GM19468 (cell line): Measurements from ENCODE around the gene PDPR.
"Not testable (repeated sequence)": the region's sequence is repeated elsewhere in the genome, so short reads cannot be mapped to it uniquely, and the experiment has no call there.

Experiments used
- ATAC-seq: cut with Tn5 transposase; IDR thresholded peaks from one replicate; pipeline ENCODE4 v1.9.1; 2021; ENCODE audit warnings: mild to moderate bottlenecking, moderate library complexity, moderate number of reproducible peaks; ENCODE audit not compliant: unreplicated experiment; ENCODE audit errors: extremely low read depth

The PDPR gene

DNA sequence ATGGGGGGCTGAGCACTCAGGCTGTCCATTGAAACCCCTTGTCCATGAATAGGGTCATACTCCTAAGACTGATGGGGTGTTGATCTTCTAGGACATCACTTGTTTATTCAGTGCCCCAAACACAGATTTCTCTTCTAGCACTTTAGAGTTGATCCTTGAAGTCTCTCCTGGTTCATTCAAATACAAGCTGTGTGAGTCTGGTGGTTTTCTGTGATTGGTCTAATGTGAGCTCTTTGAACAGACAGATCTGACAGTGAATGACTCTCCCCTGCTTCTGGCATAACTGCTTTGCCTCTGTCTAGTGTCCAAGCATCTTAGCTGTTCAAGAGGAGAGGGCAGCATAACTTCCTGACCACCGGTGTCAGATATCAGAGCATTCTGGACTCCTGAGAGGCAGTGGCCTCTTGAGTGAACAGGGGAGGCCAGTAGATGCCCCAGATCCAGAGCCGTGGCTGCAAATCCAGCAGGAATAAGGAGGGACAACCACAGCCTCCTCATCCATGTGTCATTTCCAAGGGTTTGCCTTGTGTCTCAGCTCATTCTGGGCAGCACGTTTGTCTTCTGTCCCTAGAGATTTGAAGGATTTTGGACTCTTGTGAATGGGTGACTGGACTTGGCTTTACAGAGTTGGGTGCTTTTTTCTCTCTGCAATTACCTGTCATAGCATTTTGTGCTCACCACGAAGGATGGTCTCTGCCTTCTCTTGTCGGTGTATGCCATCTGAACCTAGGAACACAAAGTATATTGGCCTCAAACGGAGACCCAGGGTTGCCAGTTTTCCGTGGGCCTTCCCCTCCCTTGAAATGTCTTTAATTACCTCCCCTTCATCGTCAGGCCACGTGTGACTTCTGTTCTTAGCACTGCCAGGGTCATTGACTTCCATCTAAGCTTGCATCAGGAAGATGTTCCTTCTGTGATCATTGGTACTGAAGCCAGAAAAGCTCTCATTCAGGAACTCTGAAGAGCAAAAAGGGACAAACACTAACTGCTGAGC, 45.5 kb downstream of the PDPR start:
- ATAC-seq = no peak

DNA sequence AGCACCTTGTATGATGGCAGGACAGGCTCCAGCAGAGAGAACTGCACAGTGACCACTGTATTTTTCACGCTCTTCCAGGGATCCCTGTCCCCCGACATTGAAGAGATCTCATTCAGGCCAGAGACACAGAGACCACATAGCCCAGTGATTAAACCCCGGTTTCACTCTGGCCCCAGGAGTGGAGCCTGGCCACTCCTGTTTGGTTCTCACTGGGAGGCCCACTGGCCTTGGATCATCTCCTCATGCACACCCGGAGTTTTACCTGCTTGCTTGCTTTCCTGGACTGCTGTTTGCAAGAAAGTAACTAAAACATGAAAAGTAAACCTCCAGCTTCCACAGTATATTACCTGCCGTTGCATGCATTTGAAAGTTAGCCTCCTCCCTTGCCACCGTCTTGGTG, 46.3 kb downstream of the PDPR start:
- ATAC-seq = no peak

GRCh38 chr16:70160821-70161220, 46.7 kb downstream of the PDPR start:
- ATAC-seq = no peak

- ATAC-seq = no peak
Measured at GRCh38 chr16:70161350-70161749, 47.2 kb downstream of the PDPR start.

DNA sequence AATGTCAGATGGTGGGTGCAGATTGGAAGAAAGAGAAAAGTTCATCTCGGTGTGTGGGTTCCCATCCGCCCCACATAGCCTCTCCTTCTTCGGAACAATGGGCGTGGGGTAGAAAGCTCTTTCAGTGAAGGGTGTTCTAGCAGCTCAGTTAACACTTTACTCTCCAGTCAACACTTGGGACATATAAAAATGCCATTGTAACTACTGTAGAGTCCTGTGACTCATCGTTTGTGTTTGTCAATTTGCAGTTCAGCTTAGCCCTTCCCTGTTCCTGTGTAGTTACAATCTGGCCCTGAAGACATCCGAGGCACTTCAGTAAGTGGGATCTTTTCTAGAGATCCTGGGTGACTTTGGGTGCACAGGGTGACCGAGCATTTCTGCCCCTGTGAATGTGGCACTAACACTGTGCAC, 47.9 kb downstream of the PDPR start:
- no peak for ATAC-seq

DNA sequence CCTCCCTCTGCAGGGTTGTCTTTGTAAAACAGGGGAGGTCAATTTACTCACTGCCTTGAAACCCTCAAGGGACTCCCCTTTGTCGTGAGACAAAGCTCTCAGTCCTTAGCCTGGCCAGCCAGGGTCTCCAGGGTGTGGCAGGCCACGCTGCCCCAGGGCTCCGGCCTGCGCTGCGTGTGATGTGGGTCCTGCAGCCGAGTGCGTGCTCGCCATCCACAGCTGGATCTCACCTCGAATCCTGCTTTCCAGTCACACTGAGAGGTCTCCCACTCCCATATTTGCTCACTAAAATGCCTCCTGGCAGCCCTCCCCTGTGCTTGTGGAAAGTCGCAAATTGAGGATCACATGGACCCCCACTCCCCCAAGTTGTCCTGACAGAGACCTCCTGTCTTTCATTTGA, 49.5 kb downstream of the PDPR start:
- ATAC-seq = no peak

- ATAC-seq = not testable (repeated sequence)
Measured at GRCh38 chr16:70166688-70167087, 52.6 kb downstream of the PDPR start.

DNA sequence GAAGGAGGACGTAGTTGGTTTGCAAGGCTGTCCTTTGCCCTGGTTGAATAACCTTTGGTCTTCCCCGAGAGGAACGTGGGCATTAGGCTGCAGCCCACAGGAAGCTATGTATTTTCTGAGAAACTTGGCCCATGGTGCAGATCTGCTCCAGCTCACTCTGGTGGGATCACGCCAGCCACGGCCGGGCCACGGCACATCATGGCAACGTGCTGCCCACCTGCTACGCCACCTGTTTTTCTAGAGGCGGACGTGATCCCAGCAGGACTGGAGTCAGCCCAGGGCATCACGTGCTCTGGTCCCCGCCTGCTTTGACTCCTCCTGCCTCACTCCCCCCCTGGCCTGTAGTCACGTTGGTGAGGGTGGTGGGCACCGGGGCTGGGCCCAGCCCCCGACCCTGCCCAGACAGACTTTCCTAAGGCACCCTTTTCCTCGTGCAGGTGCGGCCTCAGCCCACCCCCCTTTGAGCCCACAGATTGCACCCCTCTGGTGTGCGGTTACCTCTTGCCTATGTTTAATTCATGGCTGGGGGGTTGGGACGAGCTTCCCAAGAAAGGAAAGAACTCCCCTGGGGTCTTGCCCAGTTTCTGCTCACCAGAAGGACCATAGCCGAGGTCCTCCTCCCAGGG, 59.2 kb downstream of the PDPR start, which contains the start of gene CLEC18C:
Gene CLEC18C, plus strand, starts transcription at position 576 of the 626 bp plus-strand sequence. CDS start 492 bp downstream, outside the sequence.
- not testable (repeated sequence) for ATAC-seq

DNA sequence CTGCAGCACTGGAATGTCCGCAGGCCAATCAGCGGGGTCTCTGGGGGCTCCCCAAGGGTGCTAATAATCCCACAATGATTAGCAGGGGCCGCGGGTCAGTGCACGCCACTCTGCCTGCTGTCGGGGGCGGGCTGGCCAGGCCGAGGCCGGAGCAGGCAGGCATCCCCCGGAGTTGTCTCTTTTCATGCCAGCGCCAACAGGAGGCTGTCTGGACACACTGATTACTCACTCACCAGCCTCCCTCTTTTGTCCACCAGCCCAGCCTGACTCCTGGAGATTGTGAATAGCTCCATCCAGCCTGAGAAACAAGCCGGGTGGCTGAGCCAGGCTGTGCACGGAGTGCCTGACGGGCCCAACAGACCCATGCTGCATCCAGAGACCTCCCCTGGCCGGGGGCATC, 59.8 kb downstream of the PDPR start:
- ATAC-seq = not testable (repeated sequence)

GRCh38 chr16:70174387-70174932, 60.3 kb downstream of the PDPR start:
- not testable (repeated sequence) for ATAC-seq

GRCh38 chr16:70187858-70188607, 73.9 kb downstream of the PDPR start:
- not testable (repeated sequence) for ATAC-seq

- not testable (repeated sequence) for ATAC-seq
Measured at GRCh38 chr16:70188608-70188915, 74.4 kb downstream of the PDPR start.

DNA sequence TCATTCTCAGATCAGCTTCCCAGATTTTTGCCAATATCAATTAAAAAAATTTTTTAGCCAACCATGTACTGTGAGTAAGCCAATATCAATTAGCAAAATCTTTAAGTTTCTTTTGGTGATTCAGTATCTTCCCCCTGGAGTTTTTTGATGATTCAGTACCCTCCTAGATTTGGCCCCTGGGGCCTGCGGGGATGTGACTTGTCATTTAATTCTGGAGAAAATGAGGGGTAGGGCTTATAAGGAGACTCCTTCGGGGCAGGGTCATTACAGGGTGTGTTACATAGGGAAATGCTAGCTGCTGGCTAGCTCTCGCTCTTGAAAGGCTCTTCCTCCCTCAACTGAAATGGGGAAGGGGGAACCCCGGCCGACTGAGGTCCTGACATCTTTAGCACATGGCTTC, 76.4 kb downstream of the PDPR start:
- ATAC-seq = not testable (repeated sequence)

- not testable (repeated sequence) for ATAC-seq
Measured at GRCh38 chr16:70196683-70197300, 82.7 kb downstream of the PDPR start.

DNA sequence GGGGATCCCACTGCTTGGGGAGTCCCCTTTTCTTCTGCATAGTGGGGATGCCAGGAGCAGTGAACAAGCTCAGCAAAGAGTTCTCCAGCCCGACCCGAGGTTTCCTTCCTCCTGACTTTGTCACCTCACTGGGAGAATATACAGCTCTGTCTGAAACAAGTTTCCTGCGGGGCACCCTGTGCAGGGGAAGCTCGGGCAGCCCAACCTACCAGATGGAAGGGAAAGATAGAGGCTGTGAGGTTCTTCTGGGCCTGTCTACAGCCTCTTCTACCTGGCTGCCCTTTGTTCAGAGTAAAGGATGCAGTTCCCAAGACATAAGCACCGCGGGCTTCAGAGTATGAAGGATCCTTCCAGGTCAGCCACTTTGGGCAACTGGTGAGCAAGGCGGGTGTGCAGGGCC, 83.5 kb downstream of the PDPR start:
- not testable (repeated sequence) for ATAC-seq

DNA sequence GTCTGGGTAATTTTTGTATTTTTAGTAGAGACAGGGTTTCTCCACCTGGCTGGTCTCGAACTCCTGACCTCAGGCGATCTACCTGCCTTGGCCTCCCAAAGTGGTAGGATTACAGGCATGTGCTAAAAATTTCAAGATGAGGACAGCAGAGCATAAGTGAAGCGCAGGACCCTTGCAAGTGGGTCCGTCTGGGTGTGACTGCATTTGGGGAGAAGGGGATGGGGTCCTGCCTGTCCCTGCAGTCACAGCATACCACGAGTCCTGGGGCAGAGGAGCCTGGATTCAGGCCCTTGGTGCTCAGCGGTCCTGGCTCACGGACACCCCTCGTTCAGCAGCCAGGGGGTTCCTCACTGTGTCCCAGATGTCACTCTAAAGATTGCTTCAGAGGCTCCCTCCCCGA, 84.1 kb downstream of the PDPR start:
- not testable (repeated sequence) for ATAC-seq

- not testable (repeated sequence) for ATAC-seq
Measured at GRCh38 chr16:70198666-70199065, 84.5 kb downstream of the PDPR start.

DNA sequence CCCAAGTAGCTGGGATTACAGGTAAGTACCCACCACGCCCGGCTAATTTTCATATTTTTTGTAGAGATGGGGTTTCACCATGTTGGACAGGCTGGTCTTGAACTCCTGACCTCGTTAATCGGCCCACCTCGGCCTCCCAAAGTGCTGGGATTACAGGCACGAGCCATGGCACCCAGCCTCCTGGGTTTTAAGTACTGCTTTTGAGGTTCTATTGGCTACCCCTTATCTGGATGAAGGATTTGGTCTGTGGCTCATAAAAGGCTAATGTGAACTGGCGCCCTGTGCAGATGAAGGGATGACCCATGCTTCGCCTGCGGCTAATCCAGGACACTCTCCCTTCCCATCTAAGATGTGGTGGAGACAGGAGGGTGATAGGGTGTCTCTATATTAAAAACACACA, 85.0 kb downstream of the PDPR start:
- not testable (repeated sequence) for ATAC-seq

- ATAC-seq = not testable (repeated sequence)
Measured at GRCh38 chr16:70200063-70200462, 85.9 kb downstream of the PDPR start.

GRCh38 chr16:70203508-70203907, 89.4 kb downstream of the PDPR start:
- not testable (repeated sequence) for ATAC-seq
